ENCODE data around the gene GZMM. TPM values are rescaled to one million over a fixed set of nuclear protein-coding genes. Genes with fewer than 3 reads are reported as not detected.

The GZMM gene
- not detected for total RNA-seq (ENCODE audit: unreplicated experiment)
- long read RNA-seq, result 0 reads

- no peak for TF ChIP-seq CTCF (IDR thresholded peaks at IDR 0.05; ENCODE audit: unreplicated experiment)
- Mint-ChIP-seq H3K4me1 (ENCODE audit: unreplicated experiment) (no peaks in the 10 kb centered on the region), H3K27me3 (ENCODE audit: unreplicated experiment) (peaks cover 3% of the 10 kb centered on the region), H3K36me3 (ENCODE audit: low read depth, unreplicated experiment) (no peaks in the 10 kb centered on the region), H3K9me3 (ENCODE audit: unreplicated experiment) (no peaks in the 10 kb centered on the region), H3K27ac (ENCODE audit: unreplicated experiment) (no peak within 1 kb of the TSS), H3K4me3 (ENCODE audit: unreplicated experiment) (peak within 1 kb of the TSS; percentile 26)
- no peak for DNase-seq (ENCODE audit: low spot score)
Observed at GRCh38 chr19:543910-544608, at the start of gene GZMM. GZMM (plus strand) TSS chr19:544053; CDS start chr19:544072, 19 bp downstream.

- no peak for DNase-seq (ENCODE audit: low spot score)
- Mint-ChIP-seq H3K36me3 (ENCODE audit: low read depth, unreplicated experiment) (peaks cover 7% of the 10 kb centered on the region), H3K9me3 (ENCODE audit: unreplicated experiment) (no peaks in the 10 kb centered on the region), H3K27ac (ENCODE audit: unreplicated experiment) (no peak overlapping the region), H3K4me1 (ENCODE audit: unreplicated experiment) (peaks cover 8% of the 10 kb centered on the region), H3K4me3 (ENCODE audit: unreplicated experiment) (no peak overlapping the region), H3K27me3 (ENCODE audit: unreplicated experiment) (peaks cover 12% of the 10 kb centered on the region)
- TF ChIP-seq CTCF (IDR thresholded peaks at IDR 0.05; ENCODE audit: unreplicated experiment), result no peak
Observed at GRCh38 chr19:494171-495080, 49.4 kb upstream of the GZMM start.

GRCh38 chr19:495081-495401, 48.8 kb upstream of the GZMM start:
- TF ChIP-seq CTCF (IDR thresholded peaks at IDR 0.05; ENCODE audit: unreplicated experiment), result no peak
- peaks cover 15% of the 10 kb centered on the region for H3K27me3 Mint-ChIP-seq (ENCODE audit: unreplicated experiment)
- H3K27ac Mint-ChIP-seq (ENCODE audit: unreplicated experiment), result no peak overlapping the region
- no peak overlapping the region for H3K4me3 Mint-ChIP-seq (ENCODE audit: unreplicated experiment)
- H3K9me3 Mint-ChIP-seq (ENCODE audit: unreplicated experiment), result no peaks in the 10 kb centered on the region
- peaks cover 8% of the 10 kb centered on the region for H3K36me3 Mint-ChIP-seq (ENCODE audit: low read depth, unreplicated experiment)
- peaks cover 8% of the 10 kb centered on the region for H3K4me1 Mint-ChIP-seq (ENCODE audit: unreplicated experiment)
- no peak for DNase-seq (ENCODE audit: low spot score)

- H3K9me3 Mint-ChIP-seq (ENCODE audit: unreplicated experiment), result no peaks in the 10 kb centered on the region
- TF ChIP-seq CTCF (IDR thresholded peaks at IDR 0.05; ENCODE audit: unreplicated experiment), result peak; percentile 88
- H3K4me1 Mint-ChIP-seq (ENCODE audit: unreplicated experiment), result peaks cover 8% of the 10 kb centered on the region
- peaks cover 8% of the 10 kb centered on the region for H3K36me3 Mint-ChIP-seq (ENCODE audit: low read depth, unreplicated experiment)
- no peak overlapping the region for H3K27ac Mint-ChIP-seq (ENCODE audit: unreplicated experiment)
- H3K27me3 Mint-ChIP-seq (ENCODE audit: unreplicated experiment), result peaks cover 18% of the 10 kb centered on the region
- no peak overlapping the region for H3K4me3 Mint-ChIP-seq (ENCODE audit: unreplicated experiment)
- peak; percentile 79 for DNase-seq (ENCODE audit: low spot score)
Observed at GRCh38 chr19:495402-496111, 48.3 kb upstream of the GZMM start.

Data from endothelial cell (in vitro differentiated cells).